ENCODE data around the gene COL16A1. TPM values are rescaled to one million over a fixed set of nuclear protein-coding genes. Genes with fewer than 3 reads are reported as not detected.

The COL16A1 gene
- total and polyA plus RNA-seq, 2 of the 13 experiments (the other 11 are each of a cell fraction or from before 2014, with no cell fraction given): 4.3 to 12.2 TPM

DNA sequence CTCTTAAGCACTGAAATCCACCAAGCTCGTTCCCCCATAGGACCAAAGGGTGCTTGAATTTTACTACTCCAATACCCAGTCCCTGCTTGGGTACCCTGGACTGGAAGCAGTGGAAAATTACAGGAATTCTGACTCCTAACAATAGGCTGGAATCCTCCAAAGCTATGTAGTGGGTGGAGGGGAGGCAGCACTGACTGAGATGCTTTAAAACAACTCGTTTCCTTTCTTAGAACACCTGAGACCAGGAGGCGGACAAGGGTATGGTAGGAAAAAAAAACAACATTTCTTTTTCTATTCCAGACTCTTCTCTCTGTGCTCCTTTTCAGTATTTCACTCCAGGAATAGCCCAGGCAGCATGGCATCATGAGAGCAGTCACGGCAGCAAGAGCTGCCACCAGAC, 61.5 kb downstream of the COL16A1 start:
- no peak overlapping the region for H3K4me3 ChIP-seq (replicated peaks in 1 of 3; ENCODE audit: insufficient read depth in 1 of 3, low read depth in 2 of 3, low read length in 3 of 3)
- no peaks in the 10 kb centered on the region; a peak in 1 of 5 replicates for H3K27me3 ChIP-seq (ENCODE audit: control insufficient read depth in 1 of 2, insufficient read depth in 2 of 2, low read length in 2 of 2)
- POLR2A ChIA-PET: no interaction called here
- peaks cover 60% of the 10 kb centered on the region for H3K79me2 ChIP-seq (ENCODE audit: insufficient read depth, low read length)
- WGBS (ENCODE audit: low lambda C conversion rate): 90% methylated on average over 4 of the region's 4 CpGs
- BruUV-seq (replicated peaks): no TSS peak
- intact Hi-C loops (cut with micrococcal nuclease; ENCODE audit: unreplicated experiment): no loop called here
- CTCF ChIA-PET (ENCODE audit: low intra/inter-chr PET ratio, low total read pairs): no interaction called here
- in situ Hi-C loops (cut with HindIII; ENCODE audit: extremely low pct_ligation_motif_present, low pct_unique_long_range_greater_than_20kb): no loop called here
- H3K4me2 ChIP-seq (ENCODE audit: low read depth, low read length): no peak overlapping the region
- no peak overlapping the region for H3K9ac ChIP-seq (ENCODE audit: insufficient read depth, low read depth, low read length)
- peaks cover 2 to 4% of the 10 kb centered on the region in 2 experiments; a peak in 1 of 5 replicates for H3K36me3 ChIP-seq (replicated peaks in 1 of 2; ENCODE audit: control insufficient read depth in 1 of 2, insufficient read depth in 2 of 2, low read length in 2 of 2)
- no peak for ATAC-seq
- H3K27ac ChIP-seq (ENCODE audit: extremely low read length, insufficient read depth, low read length): no peak overlapping the region
- no peak for DNase-seq (ENCODE audit: low spot score)
- no peak for TF ChIP-seq SOX13 (IDR thresholded peaks at IDR 0.05)
- peak in 1 of 2 experiments; percentile 52; a peak in 2 of 4 replicates for TF ChIP-seq SOX13 (CRISPR knock-in tag; conservative IDR thresholded peaks at IDR 0.05 in 1 of 2, IDR thresholded peaks at IDR 0.05 in 1 of 2)
- TF ChIP-seq SP140L (CRISPR knock-in tag; IDR thresholded peaks at IDR 0.05; ENCODE audit: borderline replicate concordance): no peak
- no peaks in the 10 kb centered on the region for H3K9me3 ChIP-seq (ENCODE audit: low read length)
- H3K4me1 ChIP-seq (ENCODE audit: insufficient read depth, low read length): peaks cover 56% of the 10 kb centered on the region
- no peak for FAIRE-seq
- no peak overlapping the region for H2AFZ ChIP-seq (ENCODE audit: low read length)
- peaks cover 4% of the 10 kb centered on the region for H4K20me1 ChIP-seq (ENCODE audit: insufficient read depth, low read length)

DNA sequence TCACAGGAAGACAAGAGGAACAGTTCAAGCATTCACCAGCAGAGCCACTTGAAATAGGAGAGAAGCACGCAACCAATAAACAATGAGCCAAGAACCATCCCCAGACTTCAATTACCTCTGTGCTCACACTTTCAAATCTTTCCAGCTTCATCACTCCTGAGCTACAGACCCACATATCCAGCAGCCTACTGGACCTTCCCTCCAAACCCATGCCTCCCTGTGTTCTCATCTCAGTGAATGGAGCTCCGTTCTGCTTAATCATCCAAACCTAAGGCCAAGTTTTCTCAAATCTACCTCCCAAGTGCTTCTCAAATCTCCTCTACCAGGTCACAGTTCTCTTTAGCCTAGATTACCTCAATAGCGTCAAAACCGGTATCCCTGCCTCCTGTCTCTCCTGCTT, 62.9 kb downstream of the COL16A1 start:
- no peak overlapping the region for H3K4me3 ChIP-seq (replicated peaks in 1 of 3; ENCODE audit: insufficient read depth in 1 of 3, low read depth in 2 of 3, low read length in 3 of 3)
- no peak overlapping the region for H3K9ac ChIP-seq (ENCODE audit: insufficient read depth, low read depth, low read length)
- FAIRE-seq (no peak), ATAC-seq (no peak), DNase-seq (ENCODE audit: low spot score) (no peak)
- no peaks in the 10 kb centered on the region; a peak in 1 of 5 replicates for H3K27me3 ChIP-seq (ENCODE audit: control insufficient read depth in 1 of 2, insufficient read depth in 2 of 2, low read length in 2 of 2)
- peaks cover 4% of the 10 kb centered on the region for H4K20me1 ChIP-seq (ENCODE audit: insufficient read depth, low read length)
- no peak overlapping the region for H3K4me2 ChIP-seq (ENCODE audit: low read depth, low read length)
- H3K9me3 ChIP-seq (ENCODE audit: low read length): no peaks in the 10 kb centered on the region
- no TSS peak for BruUV-seq (replicated peaks)
- H2AFZ ChIP-seq (ENCODE audit: low read length): no peak overlapping the region
- peaks cover 71% of the 10 kb centered on the region for H3K79me2 ChIP-seq (ENCODE audit: insufficient read depth, low read length)
- TF ChIP-seq ZNF446 (CRISPR knock-in tag; IDR thresholded peaks at IDR 0.05) (no peak), JUNB (CRISPR knock-in tag; IDR thresholded peaks at IDR 0.05; ENCODE audit: borderline replicate concordance) (0 out of 2 replicates have a peak, but pooled peaks have one; percentile 18), NBN (conservative IDR thresholded peaks at IDR 0.05) (no peak), RBAK (CRISPR knock-in tag; IDR thresholded peaks at IDR 0.05) (no peak), SETDB1 (CRISPR knock-in tag; IDR thresholded peaks at IDR 0.05; ENCODE audit: borderline replicate concordance) (no peak), ZFP36 (IDR thresholded peaks at IDR 0.05; ENCODE audit: borderline replicate concordance, low read depth, low read length, partially characterized antibody) (no peak), JUN (CRISPR knock-in tag; IDR thresholded peaks at IDR 0.05) (no peak), ZNF746 (CRISPR knock-in tag; IDR thresholded peaks at IDR 0.05) (no peak)
- in situ Hi-C loops (cut with HindIII; ENCODE audit: extremely low pct_ligation_motif_present, low pct_unique_long_range_greater_than_20kb) (no loop called here), intact Hi-C loops (cut with micrococcal nuclease; ENCODE audit: unreplicated experiment) (no loop called here)
- ChIA-PET CTCF (ENCODE audit: low intra/inter-chr PET ratio, low total read pairs) (no interaction called here), POLR2A (no interaction called here)
- peaks cover 2 to 4% of the 10 kb centered on the region in 2 experiments; a peak in 1 of 5 replicates for H3K36me3 ChIP-seq (replicated peaks in 1 of 2; ENCODE audit: control insufficient read depth in 1 of 2, insufficient read depth in 2 of 2, low read length in 2 of 2)
- H3K27ac ChIP-seq (ENCODE audit: extremely low read length, insufficient read depth, low read length): no peak overlapping the region
- H3K4me1 ChIP-seq (ENCODE audit: insufficient read depth, low read length): peaks cover 42% of the 10 kb centered on the region
- 98% methylated on average over 4 of the region's 4 CpGs for WGBS (ENCODE audit: low lambda C conversion rate)
